Trophoblast cell (in vitro differentiated cells and primary cell): ENCODE measurements around the gene KIF23.

Source experiments
- DNase-seq, 2 donors: peaks; one replicate each; pipeline ENCODE4 v3.0.0-alpha.2; 2016
- H2AFZ ChIP-seq: 2 replicates; pipeline ENCODE4 v1.6.1; 2013; ENCODE audit warnings: low read length, moderate library complexity, mild to moderate bottlenecking; ENCODE audit not compliant: insufficient read depth, poor library complexity
- H2AK5ac ChIP-seq: 2 replicates; pipeline ENCODE4 v1.6.1; 2013; ENCODE audit warnings: mild to moderate bottlenecking, low read length
- H2BK120ac ChIP-seq: 2 replicates; pipeline ENCODE4 v1.6.1; 2013; ENCODE audit warnings: low read length, mild to moderate bottlenecking, moderate library complexity; ENCODE audit not compliant: insufficient read depth, poor library complexity
- H2BK12ac ChIP-seq: 2 replicates; pipeline ENCODE4 v1.6.1; 2013; ENCODE audit warnings: mild to moderate bottlenecking, low read length, moderate library complexity
- H2BK5ac ChIP-seq: 2 replicates; pipeline ENCODE4 v1.6.1; 2013; ENCODE audit warnings: low read length, low read depth, moderate library complexity, mild to moderate bottlenecking; ENCODE audit not compliant: poor library complexity
- H3K14ac ChIP-seq: 2 replicates; pipeline ENCODE4 v1.6.1; 2013; ENCODE audit warnings: mild to moderate bottlenecking, low read length
- H3K18ac ChIP-seq: 2 replicates; pipeline ENCODE4 v1.6.1; 2013; ENCODE audit warnings: mild to moderate bottlenecking, low read length
- H3K23ac ChIP-seq: 2 replicates; pipeline ENCODE4 v1.6.1; 2013; ENCODE audit warnings: low read length
- H3K27ac ChIP-seq: 2 replicates; pipeline ENCODE4 v1.5.1; 2013; ENCODE audit warnings: low read depth, mild to moderate bottlenecking, inconsistent platforms, low read length, moderate library complexity
- H3K27me3 ChIP-seq: 2 replicates; pipeline ENCODE4 v1.6.1; 2013; ENCODE audit warnings: inconsistent platforms, mild to moderate bottlenecking, low read length, moderate library complexity; ENCODE audit not compliant: insufficient read depth
- H3K36me3 ChIP-seq, 2 experiments: 1 replicate in 1 of 2; 2 replicates in 1 of 2; pipeline ENCODE4 v1.6.1; 2013; ENCODE audit warnings: low read length in 2 of 2, mild to moderate bottlenecking in 2 of 2, moderate library complexity in 1 of 2; ENCODE audit not compliant: insufficient read depth in 2 of 2, control insufficient read depth in 1 of 2
- H3K4ac ChIP-seq: 2 replicates; pipeline ENCODE4 v1.6.1; 2013; ENCODE audit warnings: low read depth, mild to moderate bottlenecking, low read length, moderate library complexity
- H3K4me1 ChIP-seq, 2 experiments: 1 replicate in 1 of 2; 2 replicates in 1 of 2; pipeline ENCODE4 v1.6.1; 2013; ENCODE audit warnings: low read length in 2 of 2, mild to moderate bottlenecking in 2 of 2, moderate library complexity in 1 of 2; ENCODE audit not compliant: insufficient read depth in 2 of 2, control insufficient read depth in 1 of 2
- H3K4me2 ChIP-seq: 2 replicates; pipeline ENCODE4 v1.6.1; 2013; ENCODE audit warnings: inconsistent platforms, mild to moderate bottlenecking, low read length, moderate library complexity
- H3K4me3 ChIP-seq: 2 replicates; pipeline ENCODE4 v1.5.1; 2013; ENCODE audit warnings: mild to moderate bottlenecking, low read depth, low read length, inconsistent platforms
- H3K79me1 ChIP-seq: one replicate; pipeline ENCODE4 v1.6.1; 2013; ENCODE audit warnings: low read length
- H3K79me2 ChIP-seq: 2 replicates; pipeline ENCODE4 v1.6.1; 2013; ENCODE audit warnings: low read length, mild to moderate bottlenecking; ENCODE audit not compliant: control insufficient read depth, insufficient read depth, poor library complexity
- H3K9ac ChIP-seq: 2 replicates; pipeline ENCODE4 v1.6.1; 2013; ENCODE audit warnings: mild to moderate bottlenecking, low read length
- H3K9me3 ChIP-seq: 2 replicates; pipeline ENCODE4 v1.6.1; 2013; ENCODE audit warnings: low read depth, mild to moderate bottlenecking, control low read depth, inconsistent platforms, low read length; ENCODE audit not compliant: insufficient read depth
- H4K12ac ChIP-seq: 2 replicates; pipeline ENCODE4 v1.6.1; 2013; ENCODE audit warnings: low read depth, mild to moderate bottlenecking, low read length, moderate library complexity
- H4K8ac ChIP-seq: 2 replicates; pipeline ENCODE4 v1.6.1; 2013; ENCODE audit warnings: low read depth, mild to moderate bottlenecking, low read length, moderate library complexity
- H4K91ac ChIP-seq: one replicate; pipeline ENCODE4 v1.6.1; 2013; ENCODE audit warnings: low read depth, mild to moderate bottlenecking, low read length, moderate library complexity
- WGBS: extraction: QIAGEN DNeasy Blood & Tissue Kit; methylation state at CpG from one replicate; pipeline ENCODE4 v1.1.7; 2013; ENCODE audit warnings: missing lambda C conversion rate; ENCODE audit not compliant: insufficient read length, insufficient coverage; ENCODE audit errors: extremely low coverage; 5-methylcytosine and 5-hydroxymethylcytosine counted together

Gene KIF23

DNA sequence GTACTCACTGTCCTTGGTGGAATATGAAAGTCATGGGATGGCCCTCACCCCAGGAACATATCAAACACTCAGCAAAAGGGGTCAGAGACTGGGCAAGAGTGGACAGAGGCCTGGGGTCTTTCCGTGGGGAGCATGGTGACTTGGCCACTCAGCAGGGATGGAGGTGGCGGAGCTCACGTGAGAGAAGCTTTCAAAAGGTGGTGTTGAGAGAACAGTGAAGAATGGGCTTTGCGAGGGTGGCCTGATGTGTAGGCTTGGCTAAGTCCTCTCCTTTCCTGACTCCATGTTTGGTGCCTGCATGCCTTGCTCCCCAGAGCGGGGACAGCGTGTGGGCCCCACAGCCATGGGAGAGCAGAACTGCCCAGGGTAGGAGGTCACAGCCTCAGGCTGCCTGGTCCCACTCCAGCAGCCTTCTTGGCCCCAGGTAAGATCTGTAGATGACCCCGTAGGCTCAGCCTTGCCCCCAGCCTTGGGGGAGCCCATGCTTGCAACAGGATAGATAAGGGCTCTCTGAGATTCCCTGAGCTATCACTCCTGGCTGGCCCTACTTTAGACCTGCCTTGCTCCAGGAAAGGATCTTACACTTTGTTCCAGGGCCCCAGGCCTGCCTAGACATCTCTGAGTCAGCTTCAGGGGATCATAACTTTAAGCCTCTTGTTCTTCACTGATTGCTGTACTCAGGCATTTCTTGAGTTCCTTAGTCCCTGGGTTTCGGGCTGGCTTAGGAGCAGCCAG lies 55.5 kb downstream of the KIF23 start:
- H2AFZ ChIP-seq = no peak overlapping the region
- H3K14ac ChIP-seq = peak overlapping the region; percentile 0
- no peak overlapping the region for H3K4me3 ChIP-seq
- no peaks in the 10 kb centered on the region for H3K79me2 ChIP-seq
- H4K8ac ChIP-seq = peak overlapping the region; percentile 1
- H3K79me1 ChIP-seq = no peaks in the 10 kb centered on the region
- H3K9me3 ChIP-seq = no peaks in the 10 kb centered on the region
- no peak overlapping the region for H2BK12ac ChIP-seq
- H3K4me2 ChIP-seq = no peak overlapping the region
- H3K18ac ChIP-seq = peak overlapping the region; percentile 1
- no peak overlapping the region for H4K12ac ChIP-seq
- H2BK5ac ChIP-seq = no peak overlapping the region
- DNase-seq = no peak
- H3K23ac ChIP-seq = no peak overlapping the region
- H3K27ac ChIP-seq = no peak overlapping the region
- H3K36me3 ChIP-seq = no peaks in the 10 kb centered on the region
- H4K91ac ChIP-seq = peak overlapping the region; percentile 17
- no peak overlapping the region for H2AK5ac ChIP-seq
- no peak overlapping the region for H3K9ac ChIP-seq
- WGBS = no CpG with 5 or more reads among the region's 8 CpGs
- H3K4me1 ChIP-seq = peaks cover 15 to 16% of the 10 kb centered on the region in 2 experiments
- H3K4ac ChIP-seq = no peak overlapping the region
- H3K27me3 ChIP-seq = no peaks in the 10 kb centered on the region
- H2BK120ac ChIP-seq = no peak overlapping the region

DNA sequence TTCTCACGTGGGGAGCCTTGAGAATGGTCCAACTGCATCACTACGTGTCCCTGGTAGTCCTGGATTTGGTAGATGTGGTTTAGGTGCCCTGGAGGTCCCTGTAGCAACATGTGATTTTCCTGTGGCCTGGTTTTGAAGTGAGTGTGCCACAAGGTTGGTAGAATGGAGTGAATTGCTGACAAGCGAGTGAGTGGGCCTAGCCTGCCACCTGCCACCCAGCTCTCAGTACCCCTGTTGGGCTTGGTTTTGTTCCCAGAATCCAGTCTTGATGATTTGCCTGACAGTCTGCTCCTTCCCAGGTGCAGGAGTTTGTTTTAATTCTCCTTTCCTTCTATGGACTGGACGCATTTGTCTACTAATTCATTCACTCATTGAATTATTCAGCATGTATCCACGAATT lies 57.9 kb downstream of the KIF23 start:
- H4K8ac ChIP-seq = no peak overlapping the region
- DNase-seq = no peak
- no peak overlapping the region for H3K9ac ChIP-seq
- no peak overlapping the region for H3K4me2 ChIP-seq
- no peak overlapping the region for H3K4ac ChIP-seq
- no peak overlapping the region for H3K4me3 ChIP-seq
- no peak overlapping the region for H3K18ac ChIP-seq
- no peak overlapping the region for H2BK12ac ChIP-seq
- no peaks in the 10 kb centered on the region for H3K9me3 ChIP-seq
- H3K79me2 ChIP-seq = no peaks in the 10 kb centered on the region
- H2BK5ac ChIP-seq = no peak overlapping the region
- H3K23ac ChIP-seq = no peak overlapping the region
- H4K12ac ChIP-seq = no peak overlapping the region
- no peak overlapping the region for H3K14ac ChIP-seq
- H4K91ac ChIP-seq = no peak overlapping the region
- H2AFZ ChIP-seq = no peak overlapping the region
- H3K27ac ChIP-seq = no peak overlapping the region
- no peak overlapping the region for H2AK5ac ChIP-seq
- no peaks in the 10 kb centered on the region for H3K27me3 ChIP-seq
- H2BK120ac ChIP-seq = no peak overlapping the region
- no peaks in the 10 kb centered on the region for H3K79me1 ChIP-seq
- H3K36me3 ChIP-seq = no peaks in the 10 kb centered on the region
- peaks cover 15 to 16% of the 10 kb centered on the region in 2 experiments for H3K4me1 ChIP-seq
- no CpG with 5 or more reads among the region's 5 CpGs for WGBS

DNA sequence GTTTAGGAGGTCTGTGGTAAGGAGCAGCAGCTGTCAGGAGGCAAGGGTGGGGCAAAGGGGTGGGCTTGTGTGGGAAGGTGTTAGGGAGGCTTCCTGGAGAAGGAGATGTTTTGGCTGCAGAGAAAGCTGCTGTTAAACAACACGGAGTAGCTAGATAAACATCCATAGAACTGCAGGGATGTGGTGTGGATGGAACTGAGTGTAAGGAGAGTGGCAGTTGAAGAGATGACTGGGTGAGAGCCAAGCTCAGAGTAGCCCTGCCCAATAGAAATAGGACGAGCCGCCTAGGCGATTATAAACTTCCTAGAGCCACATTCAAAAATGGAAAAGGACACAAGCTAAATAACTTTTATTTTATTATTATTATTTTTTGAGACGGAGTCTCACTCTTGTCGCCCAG lies 58.4 kb downstream of the KIF23 start:
- no peak for DNase-seq
- Histone ChIP-seq H3K4me1 (peaks cover 13 to 15% of the 10 kb centered on the region in 2 experiments), H2BK12ac (no peak overlapping the region), H3K4me2 (no peak overlapping the region), H3K36me3 (no peaks in the 10 kb centered on the region), H3K18ac (no peak overlapping the region), H3K9ac (no peak overlapping the region), H4K8ac (no peak overlapping the region), H2AK5ac (no peak overlapping the region), H3K4me3 (no peak overlapping the region), H3K27me3 (no peaks in the 10 kb centered on the region), H3K27ac (no peak overlapping the region), H4K91ac (no peak overlapping the region), H3K14ac (no peak overlapping the region), H3K9me3 (no peaks in the 10 kb centered on the region), H3K79me2 (no peaks in the 10 kb centered on the region), H2BK5ac (no peak overlapping the region), H3K79me1 (no peaks in the 10 kb centered on the region), H2AFZ (no peak overlapping the region), H4K12ac (no peak overlapping the region), H3K23ac (no peak overlapping the region), H2BK120ac (no peak overlapping the region), H3K4ac (no peak overlapping the region)
- no CpG with 5 or more reads among the region's 6 CpGs for WGBS

DNA sequence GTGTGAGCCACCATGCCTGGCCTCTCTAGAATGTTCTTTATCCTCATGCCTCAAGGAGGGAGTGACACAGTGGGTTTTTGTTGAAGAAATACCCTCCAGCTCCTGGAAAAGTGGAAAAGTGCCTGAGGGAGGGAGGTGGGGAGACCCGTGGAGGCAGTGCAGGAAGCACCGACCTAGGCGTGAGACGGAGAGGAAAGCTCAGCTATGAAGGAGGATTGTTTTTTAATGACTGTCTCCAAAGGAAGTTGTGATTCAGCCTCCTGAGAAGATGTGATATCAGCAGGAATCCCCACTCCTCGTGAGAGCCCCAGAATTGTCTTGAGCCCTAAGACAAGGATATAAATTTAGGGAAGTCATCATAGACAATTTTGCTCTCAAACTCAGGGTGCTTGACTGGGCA lies 60.1 kb downstream of the KIF23 start:
- no peak overlapping the region for H3K4me2 ChIP-seq
- no peak overlapping the region for H4K91ac ChIP-seq
- H3K14ac ChIP-seq = no peak overlapping the region
- H3K18ac ChIP-seq = no peak overlapping the region
- no peak overlapping the region for H2AFZ ChIP-seq
- no peak overlapping the region for H3K4ac ChIP-seq
- H2BK120ac ChIP-seq = no peak overlapping the region
- H3K79me2 ChIP-seq = no peaks in the 10 kb centered on the region
- H2BK12ac ChIP-seq = no peak overlapping the region
- H2BK5ac ChIP-seq = no peak overlapping the region
- no peak overlapping the region for H3K9ac ChIP-seq
- H2AK5ac ChIP-seq = no peak overlapping the region
- H3K36me3 ChIP-seq = no peaks in the 10 kb centered on the region
- H3K23ac ChIP-seq = no peak overlapping the region
- no peaks in the 10 kb centered on the region for H3K9me3 ChIP-seq
- no peaks in the 10 kb centered on the region for H3K27me3 ChIP-seq
- no peak overlapping the region for H4K12ac ChIP-seq
- DNase-seq = peak; percentile 84 to 85
- H4K8ac ChIP-seq = no peak overlapping the region
- no peaks in the 10 kb centered on the region for H3K79me1 ChIP-seq
- peaks cover 4 to 5% of the 10 kb centered on the region in 2 experiments for H3K4me1 ChIP-seq
- no peak overlapping the region for H3K27ac ChIP-seq
- no peak overlapping the region for H3K4me3 ChIP-seq
- no CpG with 5 or more reads among the region's 5 CpGs for WGBS
